H1 (cell line): ENCODE measurements around the gene KRTAP4-7. TPM values are rescaled to one million over a fixed set of nuclear protein-coding genes. Genes with fewer than 3 reads are reported as not detected.

Experiments
- CTCF ChIA-PET: fragments of 300-600 bp; sonication (Branson Sonifier 250); formaldehyde crosslinking; loops from one replicate; lab custom pipeline; 2021; ENCODE audit not compliant: partially characterized antibody; lab: Charles Lee
- POLR2A ChIA-PET: fragments of 300-600 bp; sonication (Branson Sonifier 250); formaldehyde crosslinking; loops from one replicate; lab custom pipeline; 2021; ENCODE audit warnings: inconsistent platforms; ENCODE audit not compliant: partially characterized antibody; lab: Charles Lee
- DNase-seq, 2 experiments: peaks; one replicate each; pipeline versions ENCODE4 v3.0.0 to v3.0.0-alpha.2; 2010 to 2022; ENCODE audit warnings: low spot score in 2 of 2, low read depth in 1 of 2, mixed read lengths in 1 of 2
- FAIRE-seq: peaks from 2 replicates; lab custom pipeline; 2011; peaks lifted over from hg19 to GRCh38; lab: Jason Lieb, UNC
- H2AFZ ChIP-seq: 2 replicates; pipeline ENCODE4 v1.8.1; 2012; ENCODE audit warnings: low read length, inconsistent platforms
- H2AK5ac ChIP-seq: 2 replicates; pipeline ENCODE4 v1.6.1; 2013; ENCODE audit warnings: low read depth, low read length
- H2BK120ac ChIP-seq: replicated peaks from 2 replicates; pipeline ENCODE3; 2013; ENCODE audit warnings: low read depth, low read length, inconsistent platforms
- H2BK12ac ChIP-seq: 2 replicates; pipeline ENCODE4 v1.6.1; 2013; ENCODE audit warnings: low read depth, low read length
- H2BK15ac ChIP-seq: 2 replicates; pipeline ENCODE4 v1.6.1; 2013; ENCODE audit warnings: low read length
- H2BK20ac ChIP-seq: 2 replicates; pipeline ENCODE4 v1.6.1; 2013; ENCODE audit warnings: low read length
- H2BK5ac ChIP-seq: 2 replicates; pipeline ENCODE4 v1.6.1; 2013; ENCODE audit warnings: low read depth, low read length
- H3K14ac ChIP-seq: 2 replicates; pipeline ENCODE4 v1.6.1; 2013; ENCODE audit warnings: inconsistent platforms; ENCODE audit not compliant: insufficient read length
- H3K18ac ChIP-seq: 2 replicates; pipeline ENCODE4 v1.6.1; 2013; ENCODE audit warnings: low read length; ENCODE audit errors: extremely low read depth
- H3K23ac ChIP-seq: 2 replicates; pipeline ENCODE4 v1.6.1; 2013; ENCODE audit warnings: inconsistent platforms; ENCODE audit not compliant: insufficient read length
- H3K23me2 ChIP-seq: 2 replicates; pipeline ENCODE4 v1.6.1; 2013; ENCODE audit warnings: low read depth, low read length
- H3K27ac ChIP-seq: 2 replicates; pipeline ENCODE4 v1.6.1; 2011; ENCODE audit warnings: low read depth, low read length, inconsistent platforms
- H3K27me3 ChIP-seq, 4 experiments: replicated peaks in 1 of 4; 1 replicate in 1 of 4; 2 replicates in 3 of 4; pipeline versions ENCODE4 v1.6.1 to v1.8.1; 2011 to 2013; ENCODE audit warnings: low read length in 3 of 4, mild to moderate bottlenecking in 3 of 4, inconsistent platforms in 2 of 4, mixed read lengths in 2 of 4, moderate library complexity in 1 of 4; ENCODE audit not compliant: control insufficient read depth in 3 of 4, insufficient read depth in 3 of 4; ENCODE audit errors: extremely low read depth in 1 of 4
- H3K36me3 ChIP-seq, 4 experiments: 2 replicates each; pipeline versions ENCODE4 v1.6.1 to v1.8.1; 2011 to 2013; ENCODE audit warnings: mild to moderate bottlenecking in 4 of 4, low read length in 3 of 4, moderate library complexity in 2 of 4, control low read depth in 1 of 4, inconsistent platforms in 1 of 4; ENCODE audit not compliant: insufficient read depth in 4 of 4, control insufficient read depth in 2 of 4
- H3K4ac ChIP-seq: replicated peaks from 2 replicates; pipeline ENCODE3; 2013; ENCODE audit warnings: low read length, low read depth, mixed read lengths, inconsistent platforms; ENCODE audit not compliant: insufficient read length
- H3K4me1 ChIP-seq, 4 experiments: replicated peaks in 1 of 4; 1 replicate in 1 of 4; 2 replicates in 3 of 4; pipeline versions ENCODE4 v1.6.1 to v1.8.1; 2011 to 2013; ENCODE audit warnings: low read length in 3 of 4, inconsistent platforms in 2 of 4, mixed read lengths in 1 of 4; ENCODE audit not compliant: insufficient read depth in 4 of 4, control insufficient read depth in 3 of 4
- H3K4me2 ChIP-seq, 2 experiments: 2 replicates each; pipeline versions ENCODE4 v1.6.1 to v1.8.1; 2011 to 2013; ENCODE audit warnings: low read depth in 2 of 2, low read length in 2 of 2, control low read depth in 1 of 2, inconsistent platforms in 1 of 2, mild to moderate bottlenecking in 1 of 2; ENCODE audit not compliant: insufficient read depth in 1 of 2
- H3K4me3 ChIP-seq, 4 experiments: fragments of 200-600, 300-600 bp in 1 of 4; sonication (generic), shearing (Covaris generic), sonication (Bioruptor Twin) in 1 of 4; 2 replicates each; pipeline versions ENCODE4 v1.5.1 to v1.8.1; 2011 to 2016; ENCODE audit warnings: low read length in 4 of 4, low read depth in 3 of 4, control low read depth in 2 of 4, inconsistent platforms in 2 of 4, mild to moderate bottlenecking in 2 of 4, mixed read lengths in 1 of 4, moderate library complexity in 1 of 4; ENCODE audit not compliant: insufficient read depth in 2 of 4; ENCODE audit errors: extremely low read depth in 1 of 4
- H3K56ac ChIP-seq: replicated peaks from 2 replicates; pipeline ENCODE3; 2013; ENCODE audit warnings: low read depth, mild to moderate bottlenecking, mixed read lengths, low read length, inconsistent platforms; ENCODE audit not compliant: insufficient read length
- H3K79me1 ChIP-seq: 2 replicates; pipeline ENCODE4 v1.6.1; 2013; ENCODE audit warnings: low read depth, low read length, control low read depth
- H3K79me2 ChIP-seq, 2 experiments: 2 replicates each; pipeline versions ENCODE4 v1.6.1 to v1.8.1; 2012 to 2013; ENCODE audit warnings: low read length in 2 of 2, mild to moderate bottlenecking in 2 of 2, inconsistent platforms in 1 of 2; ENCODE audit not compliant: insufficient read depth in 2 of 2, control insufficient read depth in 1 of 2
- H3K9ac ChIP-seq, 4 experiments: replicated peaks in 1 of 4; 1 replicate in 1 of 4; 2 replicates in 3 of 4; pipeline versions ENCODE4 v1.6.1 to v1.8.1; 2011 to 2013; ENCODE audit warnings: low read depth in 3 of 4, low read length in 3 of 4, control low read depth in 2 of 4, mild to moderate bottlenecking in 2 of 4, moderate library complexity in 2 of 4, inconsistent platforms in 1 of 4; ENCODE audit errors: extremely low read depth in 1 of 4
- H3K9me3 ChIP-seq, 2 experiments: 2 replicates each; pipeline versions ENCODE4 v1.6.1 to v1.8.1; 2012 to 2013; ENCODE audit warnings: mild to moderate bottlenecking in 2 of 2, moderate library complexity in 2 of 2, control low read depth in 1 of 2, inconsistent platforms in 1 of 2, low read depth in 1 of 2, low read length in 1 of 2, mixed read lengths in 1 of 2; ENCODE audit not compliant: insufficient read depth in 2 of 2
- H4K20me1 ChIP-seq, 2 experiments: replicated peaks in 1 of 2; 2 replicates each; pipeline versions ENCODE3 to v1.8.1; 2011 to 2013; ENCODE audit warnings: inconsistent platforms in 2 of 2, low read length in 2 of 2, mild to moderate bottlenecking in 1 of 2; ENCODE audit not compliant: insufficient read depth in 2 of 2, control insufficient read depth in 1 of 2
- H4K5ac ChIP-seq: 2 replicates; pipeline ENCODE4 v1.6.1; 2013; ENCODE audit warnings: low read length, low read depth, mixed read lengths, inconsistent platforms; ENCODE audit not compliant: insufficient read length
- H4K8ac ChIP-seq: 2 replicates; pipeline ENCODE4 v1.8.0; 2013; ENCODE audit warnings: mild to moderate bottlenecking, moderate library complexity, low read length, inconsistent platforms; ENCODE audit not compliant: insufficient read depth; ENCODE audit errors: extremely low read depth
- H4K91ac ChIP-seq: replicated peaks from 2 replicates; pipeline ENCODE3; 2013; ENCODE audit warnings: low read length, mixed read lengths, inconsistent platforms; ENCODE audit not compliant: insufficient read length
- CEBPB ChIP-seq: IDR thresholded peaks from 2 replicates; pipeline ENCODE4 v1.6.1; 2012; ENCODE audit warnings: low read depth, low read length
- CHD2 ChIP-seq: IDR thresholded peaks from 2 replicates; pipeline ENCODE4 v1.6.1; 2012; ENCODE audit warnings: low read length, improper control_type of control experiment
- GABPA ChIP-seq: IDR thresholded peaks from 2 replicates; pipeline ENCODE4 v1.6.1; 2011; ENCODE audit warnings: mild to moderate bottlenecking, low read length, moderate library complexity, borderline replicate concordance; ENCODE audit not compliant: insufficient read depth
- PHF8 ChIP-seq: fragments of 200-600 bp; sonication (generic); conservative IDR thresholded peaks from 2 replicates; pipeline ENCODE4 v1.7.1; 2012; ENCODE audit warnings: low read depth, mild to moderate bottlenecking, inconsistent platforms, low read length, moderate library complexity
- POLR2AphosphoS5 ChIP-seq: IDR thresholded peaks from 2 replicates; pipeline ENCODE4 v1.6.1; 2011; ENCODE audit warnings: low read depth, low read length
- RNF2 ChIP-seq: fragments of 200-900, 300-1000 bp; sonication (generic); IDR thresholded peaks from 2 replicates; pipeline ENCODE4 v1.7.1; 2016; ENCODE audit warnings: borderline replicate concordance, low read depth, mild to moderate bottlenecking, antibody characterized with exemption, low read length; ENCODE audit not compliant: poor library complexity, severe bottlenecking; ENCODE audit errors: missing control alignments
- SIN3A ChIP-seq, 2 experiments: IDR thresholded peaks in 1 of 2; conservative IDR thresholded peaks in 1 of 2; 2 replicates each; pipeline ENCODE4 v1.6.1; 2011 to 2012; ENCODE audit warnings: low read length in 2 of 2, improper control_type of control experiment in 1 of 2, low read depth in 1 of 2, mild to moderate bottlenecking in 1 of 2
- SIRT6 ChIP-seq: IDR thresholded peaks from one replicate; pipeline ENCODE4 v1.7.1; 2012; ENCODE audit warnings: low read length, inconsistent platforms
- SP1 ChIP-seq: IDR thresholded peaks from 2 replicates; pipeline ENCODE4 v1.6.1; 2011; ENCODE audit warnings: low read depth, low read length
- SRF ChIP-seq: IDR thresholded peaks from 2 replicates; pipeline ENCODE4 v1.6.1; 2011; ENCODE audit warnings: mild to moderate bottlenecking, low read depth, low read length, moderate library complexity
- WGBS, 2 experiments: shearing (Covaris generic) in 1 of 2; methylation state at CpG; one replicate each; pipeline versions ENCODE4 v1.1.6 to v1.1.7; 2013 to 2015; ENCODE audit warnings: low lambda C conversion rate in 2 of 2, mixed read lengths in 2 of 2, inconsistent platforms in 1 of 2, low coverage in 1 of 2, missing lambda C conversion rate in 1 of 2; ENCODE audit not compliant: insufficient replicate concordance in 2 of 2, insufficient coverage in 1 of 2, insufficient read length in 1 of 2; ENCODE audit errors: extremely low coverage in 1 of 2, missing lambda C conversion rate in 1 of 2; 5-methylcytosine and 5-hydroxymethylcytosine counted together
- polyA plus RNA-seq, 7 experiments: library from polyadenylated mRNA; depleted of rRNA in 3 of 7; stranded (reverse) in 5 of 7; unstranded in 2 of 7; fragments of >200 nt in 5 of 7; fragments of 200-250 nt in 2 of 7; gene quantifications; 1 replicate in 5 of 7; 2 replicates in 1 of 7; 4 replicates in 1 of 7; pipeline versions ENCODE4 v1.2.1 to v1.2.3, GENCODE V29; 2011 to 2013; ENCODE audit warnings: missing spikeins in 2 of 7, mixed read lengths in 2 of 7
- total RNA-seq: library from RNA; stranded (reverse); fragmentation: NEBNext Ultra II Directional; extraction: Animal tissue kit (Norgen Biotek cat#: 25700); gene quantifications from 2 replicates; pipeline ENCODE4 v1.2.1, GENCODE V29; 2021

KRTAP4-7 gene
- total and polyA plus RNA-seq, 2 of the 8 experiments (the other 6 are each of a cell fraction or from before 2014, with no cell fraction given): not detected

DNA sequence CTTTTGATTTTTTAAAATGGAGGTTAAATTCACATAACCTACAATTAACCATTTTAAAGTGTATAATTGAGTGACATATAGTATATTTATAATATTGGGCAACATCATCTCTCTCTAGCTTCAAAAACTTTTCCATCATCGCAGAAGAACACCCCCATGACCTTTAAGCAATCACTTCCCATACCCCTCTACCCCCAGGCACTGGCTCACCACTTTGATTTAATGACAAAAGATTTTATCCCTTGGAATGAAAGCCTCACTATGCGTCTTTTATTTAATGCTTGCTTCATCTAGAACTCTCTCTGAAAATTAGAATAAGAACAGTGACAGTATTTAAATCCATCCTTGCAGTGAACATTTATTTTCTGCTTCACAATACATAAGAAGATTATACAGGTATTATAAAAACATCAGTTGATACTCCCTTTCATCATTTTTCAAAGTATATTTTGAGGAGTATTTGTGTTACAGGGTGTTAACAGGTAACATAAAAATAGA, 46.0 kb upstream of the KRTAP4-7 start:
- Histone ChIP-seq H3K18ac (no peak overlapping the region), H3K23me2 (no peaks in the 10 kb centered on the region), H3K27ac (no peak overlapping the region), H2BK120ac (no peak overlapping the region), H3K4me1 (peaks cover 0 to 9% (median 2%) of the 10 kb centered on the region in 4 experiments; a peak in 4 of 7 replicates), H3K9ac (no peak overlapping the region), H4K91ac (no peak overlapping the region), H2BK5ac (no peak overlapping the region; the same call in 1 of the 2 replicates), H3K79me1 (no peaks in the 10 kb centered on the region), H2BK20ac (no peak overlapping the region), H3K36me3 (no peaks in the 10 kb centered on the region), H3K4me3 (no peak overlapping the region; a peak in 1 of 8 replicates), H4K8ac (no peak overlapping the region), H3K56ac (no peak overlapping the region), H3K23ac (no peak overlapping the region), H3K14ac (no peak overlapping the region), H3K79me2 (no peaks in the 10 kb centered on the region), H3K4ac (no peak overlapping the region), H2BK15ac (no peak overlapping the region), H3K4me2 (no peak overlapping the region), H2BK12ac (no peak overlapping the region), H3K27me3 (no peaks in the 10 kb centered on the region), H2AFZ (no peak overlapping the region), H3K9me3 (no peaks in the 10 kb centered on the region), H2AK5ac (no peak overlapping the region), H4K5ac (no peak overlapping the region), H4K20me1 (no peaks in the 10 kb centered on the region)
- DNase-seq (no peak), FAIRE-seq (no peak)
- ChIA-PET CTCF (interaction anchor here (1.1 kb wide), 1 partner anchor 11 kb away, joined by 3 read pairs; no protein-coding TSS in a partner anchor), POLR2A (no interaction called here)
- TF ChIP-seq PHF8 (no peak), SRF (no peak), GABPA (no peak), CHD2 (no peak), SP1 (no peak), SIRT6 (no peak), POLR2AphosphoS5 (no peak), RNF2 (no peak), SIN3A (conservative IDR thresholded peaks at IDR 0.05 in 1 of 2, IDR thresholded peaks at IDR 0.05 in 1 of 2; ENCODE audit: low read depth in 1 of 2, low read length in 2 of 2) (no peak), CEBPB (no peak)
- WGBS, 2 experiments: 74% methylated on average over 2 of the region's 2 CpGs; no CpG with 5 or more reads in 1 of the 2 experiments
